Kidney (tissue), 14 donors: ENCODE results near the gene CRTC1. TPM values are rescaled to one million over a fixed set of nuclear protein-coding genes. Genes with fewer than 3 reads are reported as not detected.

Experiments used
- DNase-seq, 5 donors: peaks; one replicate each; pipeline ENCODE4 v3.0.0-alpha.2; 2013 to 2020
- FAIRE-seq: peaks from 2 replicates; lab custom pipeline; 2012; peaks lifted over from hg19 to GRCh38; lab: Jason Lieb, UNC
- H3K27ac ChIP-seq, 2 donors: one replicate each; pipeline ENCODE4 v1.7.0; 2013; ENCODE audit warnings: low read depth in 2 of 2, low read length in 2 of 2, inconsistent platforms in 1 of 2
- H3K27me3 ChIP-seq: one replicate; pipeline ENCODE4 v1.7.1; 2013; ENCODE audit warnings: low read length, inconsistent platforms; ENCODE audit not compliant: control insufficient read depth, insufficient read depth
- H3K36me3 ChIP-seq, 3 donors: one replicate each; pipeline versions ENCODE4 v1.7.0 to v1.7.1; 2013; ENCODE audit warnings: low read length in 3 of 3, control low read depth in 1 of 3, inconsistent platforms in 1 of 3; ENCODE audit not compliant: insufficient read depth in 3 of 3, control insufficient read depth in 2 of 3
- H3K4me1 ChIP-seq, 3 donors: one replicate each; pipeline versions ENCODE4 v1.7.0 to v1.7.1; 2013; ENCODE audit warnings: low read length in 3 of 3, inconsistent platforms in 1 of 3, low read depth in 1 of 3; ENCODE audit not compliant: control insufficient read depth in 2 of 3, insufficient read depth in 2 of 3
- H3K4me3 ChIP-seq, 3 donors: one replicate each; pipeline versions ENCODE4 v1.7.0 to v1.8.1; 2013; ENCODE audit warnings: low read length in 3 of 3, control low read depth in 1 of 3, inconsistent platforms in 1 of 3
- H3K9ac ChIP-seq, 3 donors: one replicate each; pipeline versions ENCODE4 v1.7.0 to v1.7.1; 2013; ENCODE audit warnings: low read length in 3 of 3, control low read depth in 1 of 3, inconsistent platforms in 1 of 3
- H3K9me3 ChIP-seq, 3 donors: one replicate each; pipeline versions ENCODE4 v1.7.0 to v1.7.1; 2013; ENCODE audit warnings: low read length in 3 of 3, control low read depth in 1 of 3, inconsistent platforms in 1 of 3; ENCODE audit not compliant: control insufficient read depth in 2 of 3, insufficient read depth in 1 of 3
- CTCF ChIP-seq: IDR thresholded peaks from 3 replicates; pipeline ENCODE4 v1.5.1; 2012; ENCODE audit warnings: mild to moderate bottlenecking, moderate library complexity, borderline replicate concordance; ENCODE audit not compliant: insufficient read depth; ENCODE audit errors: extremely low read depth
- intact Hi-C: fragments of 100-400 bp; cut with DNase I; formaldehyde crosslinking; loops from one replicate; pipeline ENCODE4 v1.11.1; 2022
- polyA plus RNA-seq: library from polyadenylated mRNA; stranded (reverse); fragments of 350-450 nt; fragmentation: Illumina TruSeq; extraction: RNeasy Lipid Tissue Mini Kit (QIAGEN cat#74804); gene quantifications from one replicate; pipeline ENCODE4 v1.2.3, GENCODE V29; 2014; ENCODE audit warnings: low read depth, low replicate concordance; ENCODE audit not compliant: insufficient read depth
- total RNA-seq: library from RNA; stranded (reverse); fragmentation: NEBNext Ultra II Directional; extraction: Animal tissue kit (Norgen Biotek cat#: 25700); gene quantifications from one replicate; pipeline ENCODE4 v1.2.1, GENCODE V29; 2021
- donor health status: control.
- donor health status: control.
- donor health status: control.
- donor health status: control.
- donor health status: control.
- donor health status: DM: yes; HTN: yes; CAD: no.
- donor health status: Normal renal cell carcinoma (clear cell type).

Gene CRTC1
- total and polyA plus RNA-seq, 2 donors from 2014 or later = 10.9 to 26.8 TPM

GRCh38 chr19:18774782-18775444, 91.4 kb downstream of the CRTC1 start:
- peaks cover 5% of the 10 kb centered on the region for H3K27me3 ChIP-seq
- H3K36me3 ChIP-seq = no peaks in the 10 kb centered on the region
- TF ChIP-seq CTCF = no peak
- H3K9ac ChIP-seq = no peak overlapping the region
- no peaks in the 10 kb centered on the region for H3K4me1 ChIP-seq
- H3K27ac ChIP-seq = no peak overlapping the region
- FAIRE-seq (no peak), DNase-seq (peak in 1 of 5 donors; percentile 71)
- no peak overlapping the region for H3K4me3 ChIP-seq
- no peaks in the 10 kb centered on the region for H3K9me3 ChIP-seq
- intact Hi-C loops = no loop called here

GRCh38 chr19:18775586-18776287, 92.3 kb downstream of the CRTC1 start:
- no peaks in the 10 kb centered on the region for H3K4me1 ChIP-seq
- peak in 2 of 5 donors; percentile 42 to 78 for DNase-seq
- no peaks in the 10 kb centered on the region for H3K36me3 ChIP-seq
- no peak overlapping the region for H3K9ac ChIP-seq
- no peak for TF ChIP-seq CTCF
- intact Hi-C loops = no loop called here
- peaks cover 5% of the 10 kb centered on the region for H3K27me3 ChIP-seq
- H3K4me3 ChIP-seq = no peak overlapping the region
- H3K27ac ChIP-seq = no peak overlapping the region
- no peaks in the 10 kb centered on the region for H3K9me3 ChIP-seq
- FAIRE-seq = no peak

- TF ChIP-seq CTCF = no peak
- no peak overlapping the region for H3K4me3 ChIP-seq
- DNase-seq (no peak), FAIRE-seq (no peak)
- H3K9me3 ChIP-seq = no peaks in the 10 kb centered on the region
- no peak overlapping the region for H3K27ac ChIP-seq
- intact Hi-C loops = no loop called here
- no peaks in the 10 kb centered on the region for H3K36me3 ChIP-seq
- no peaks in the 10 kb centered on the region for H3K4me1 ChIP-seq
- no peak overlapping the region for H3K9ac ChIP-seq
- H3K27me3 ChIP-seq = peaks cover 5% of the 10 kb centered on the region
These were observed 92.8 kb downstream of the CRTC1 start for GRCh38 chr19:18776288-18776594.
